HepG2 (cell line): ENCODE results near the gene JMY. TPM values are rescaled to one million over a fixed set of nuclear protein-coding genes. Genes with fewer than 3 reads are reported as not detected.
"Not testable (repeated sequence)": the region's sequence is repeated elsewhere in the genome, so short reads cannot be mapped to it uniquely, and the experiment has no call there.

Experiments used
- ATAC-seq: fragments of 200-7000 bp; cut with Tn5 transposase; 3 replicates; pipeline ENCODE4 v1.9.1; 2020; ENCODE audit warnings: mild to moderate bottlenecking, moderate library complexity
- BruUV-seq: library from RNA; stranded (reverse); fragments of 400-500 nt; replicated peaks from 2 replicates; lab custom pipeline; 2021; lab: Mats Ljungman, UMichigan
- CTCF ChIA-PET: fragments of 300-600 bp; formaldehyde crosslinking; extraction: SDS; loops from one replicate; lab custom pipeline; 2021; ENCODE audit warnings: low total read pairs, inconsistent platforms, low intra/inter-chr PET ratio; lab: Yijun Ruan, JAX
- POLR2A ChIA-PET: fragments of 350-600 bp; sonication (Branson Sonifier 250); formaldehyde crosslinking; loops from one replicate; lab custom pipeline; 2020; ENCODE audit warnings: antibody characterized with exemption, inconsistent platforms; lab: Yijun Ruan, JAX
- DNase-seq: peaks from one replicate; pipeline ENCODE4 v3.0.0-alpha.2; 2015; ENCODE audit warnings: low spot score
- FAIRE-seq: peaks from 3 replicates; lab custom pipeline; 2011; peaks lifted over from hg19 to GRCh38; lab: Jason Lieb, UNC
- H2AFZ ChIP-seq: one replicate; pipeline ENCODE4 v1.6.1; 2011; ENCODE audit warnings: low read length, inconsistent platforms
- H3K27ac ChIP-seq: fragments of 300-600 bp; 3 replicates; pipeline ENCODE4 v1.8.0; 2011; ENCODE audit warnings: mixed run types, mild to moderate bottlenecking, mixed read lengths, low read length, inconsistent platforms; ENCODE audit not compliant: insufficient read depth; ENCODE audit errors: extremely low read length
- H3K27me3 ChIP-seq, 2 experiments: fragments of 200-600 bp in 1 of 2; 2 replicates in 1 of 2; 3 replicates in 1 of 2; pipeline versions ENCODE4 v1.6.0 to v1.8.0; 2011; ENCODE audit warnings: low read length in 2 of 2, mild to moderate bottlenecking in 2 of 2, moderate library complexity in 2 of 2, inconsistent platforms in 1 of 2; ENCODE audit not compliant: insufficient read depth in 2 of 2, control insufficient read depth in 1 of 2
- H3K36me3 ChIP-seq, 2 experiments: fragments of 200-600 bp in 1 of 2; replicated peaks in 1 of 2; 2 replicates in 1 of 2; 3 replicates in 1 of 2; pipeline versions ENCODE4 v1.5.1 to v1.8.0; 2011; ENCODE audit warnings: low read length in 2 of 2, inconsistent platforms in 1 of 2; ENCODE audit not compliant: insufficient read depth in 2 of 2, control insufficient read depth in 1 of 2
- H3K4me1 ChIP-seq: 2 replicates; pipeline ENCODE4 v1.5.1; 2012; ENCODE audit warnings: low read length, inconsistent platforms; ENCODE audit not compliant: insufficient read depth
- H3K4me2 ChIP-seq: 2 replicates; pipeline ENCODE4 v1.6.0; 2011; ENCODE audit warnings: low read depth, low read length, inconsistent platforms
- H3K4me3 ChIP-seq, 3 experiments: fragments of 200-600 bp in 1 of 3; sonication (generic), shearing (Covaris generic) in 1 of 3; replicated peaks in 1 of 3; 2 replicates each; pipeline ENCODE4 v1.5.1; 2011 to 2016; ENCODE audit warnings: low read length in 3 of 3, inconsistent platforms in 2 of 3, low read depth in 2 of 3, mild to moderate bottlenecking in 2 of 3, control low read depth in 1 of 3, mixed read lengths in 1 of 3; ENCODE audit not compliant: insufficient read depth in 1 of 3
- H3K79me2 ChIP-seq: one replicate; pipeline ENCODE4 v1.6.1; 2011; ENCODE audit warnings: low read length, inconsistent platforms; ENCODE audit not compliant: insufficient read depth
- H3K9ac ChIP-seq: 2 replicates; pipeline ENCODE4 v1.6.0; 2011; ENCODE audit warnings: mild to moderate bottlenecking, low read depth, low read length, inconsistent platforms; ENCODE audit not compliant: insufficient read depth
- H3K9me3 ChIP-seq: 2 replicates; pipeline ENCODE4 v1.5.1; 2012; ENCODE audit warnings: mild to moderate bottlenecking, low read length
- H4K20me1 ChIP-seq: 2 replicates; pipeline ENCODE4 v1.6.0; 2011; ENCODE audit warnings: inconsistent platforms, mild to moderate bottlenecking, low read length, moderate library complexity; ENCODE audit not compliant: insufficient read depth
- DNMT3B ChIP-seq: conservative IDR thresholded peaks from 2 replicates; pipeline ENCODE4 v1.6.1; 2016; ENCODE audit warnings: missing biosample characterization, control low read depth
- EEA1 ChIP-seq: sonication (generic); formaldehyde crosslinking; IDR thresholded peaks from 2 replicates; pipeline ENCODE4 v1.5.1; 2020; ENCODE audit warnings: mild to moderate bottlenecking, missing genetic modification reagents, borderline replicate concordance
- MAFK ChIP-seq, 2 experiments: IDR thresholded peaks in 1 of 2; conservative IDR thresholded peaks in 1 of 2; 2 replicates each; pipeline ENCODE4 v1.6.1; 2011; ENCODE audit warnings: improper control_type of control experiment in 2 of 2, low read length in 2 of 2
- MIXL1 ChIP-seq: IDR thresholded peaks from 2 replicates; pipeline ENCODE4 v1.6.1; 2016
- NCOA2 ChIP-seq: sonication (generic); formaldehyde crosslinking; IDR thresholded peaks from 2 replicates; pipeline ENCODE4 v1.8.0; 2022; ENCODE audit warnings: inconsistent platforms
- POLR2G ChIP-seq: fragments of 200-400 bp; formaldehyde crosslinking; IDR thresholded peaks from 2 replicates; pipeline ENCODE4 v1.6.1; 2018; ENCODE audit warnings: mild to moderate bottlenecking, low read depth, low read length, moderate library complexity
- SMAD9 ChIP-seq: sonication (generic); formaldehyde crosslinking; IDR thresholded peaks from 2 replicates; pipeline ENCODE4 v1.5.1; 2020; ENCODE audit warnings: mild to moderate bottlenecking, missing genetic modification reagents
- STAG1 ChIP-seq: sonication (generic); formaldehyde crosslinking; IDR thresholded peaks from 2 replicates; pipeline ENCODE4 v1.4.0; 2020; ENCODE audit warnings: missing genetic modification reagents
- TBX2 ChIP-seq: sonication (generic); formaldehyde crosslinking; IDR thresholded peaks from 2 replicates; pipeline ENCODE4 v1.5.0; 2020; ENCODE audit warnings: missing genetic modification reagents, mild to moderate bottlenecking, borderline replicate concordance
- ZFY ChIP-seq: sonication (generic); formaldehyde crosslinking; IDR thresholded peaks from 2 replicates; pipeline ENCODE4 v1.4.0; 2020; ENCODE audit warnings: missing genetic modification reagents
- ZNF567 ChIP-seq: sonication (generic); formaldehyde crosslinking; IDR thresholded peaks from 2 replicates; pipeline ENCODE4 v1.8.1; 2023; ENCODE audit warnings: mild to moderate bottlenecking, missing genetic modification reagents, borderline replicate concordance
- WGBS: methylation state at CpG from one replicate; pipeline ENCODE4 v1.1.6; 2017; ENCODE audit warnings: low lambda C conversion rate; 5-methylcytosine and 5-hydroxymethylcytosine counted together
- in situ Hi-C: cut with HindIII; loops from 2 replicates; pipeline ENCODE4 v1.10.0; 2017; ENCODE audit warnings: low pct_unique_long_range_greater_than_20kb; ENCODE audit not compliant: extremely low pct_ligation_motif_present
- intact Hi-C: fragments of 100-400 bp; cut with micrococcal nuclease; formaldehyde crosslinking; loops from one replicate; pipeline ENCODE4 v1.10.0; 2022; ENCODE audit not compliant: unreplicated experiment
- polyA plus RNA-seq, 8 experiments: library from polyadenylated mRNA; depleted of rRNA in 3 of 8; stranded (reverse) in 7 of 8; unstranded in 1 of 8; fragments of >200 nt; fragmentation: Illumina TruSeq in 4 of 8; extraction: Trizol in 4 of 8; gene quantifications; 2 replicates each; pipeline versions ENCODE4 v1.2.1 to v1.2.3, GENCODE V29; 2011 to 2016; ENCODE audit warnings: low read depth in 4 of 8, missing spikeins in 1 of 8, mixed read lengths in 1 of 8; ENCODE audit not compliant: insufficient read depth in 1 of 8
- total RNA-seq, 5 experiments: library from RNA; depleted of rRNA; stranded (reverse); fragments of >200 nt; fragmentation: Illumina TruSeq; extraction: Trizol; gene quantifications; 2 replicates each; pipeline ENCODE4 v1.2.3, GENCODE V29; 2016; ENCODE audit warnings: low read depth in 1 of 5
- TF ChIP-seq, protein P1 (sequence below): sonication (generic); formaldehyde crosslinking; IDR thresholded peaks from 2 replicates; pipeline ENCODE4 v1.8.1; 2023; ENCODE audit warnings: missing genetic modification reagents, inconsistent platforms, borderline replicate concordance
- TF ChIP-seq, protein P2 (sequence below): IDR thresholded peaks from 2 replicates; pipeline ENCODE4 v1.6.1; 2016; ENCODE audit warnings: missing compliant biosample characterization, missing genetic modification reagents, borderline replicate concordance

The JMY gene
- total and polyA plus RNA-seq, 2 of the 13 experiments (the other 11 are each of a cell fraction or from before 2014, with no cell fraction given): 4.0 to 4.2 TPM

DNA sequence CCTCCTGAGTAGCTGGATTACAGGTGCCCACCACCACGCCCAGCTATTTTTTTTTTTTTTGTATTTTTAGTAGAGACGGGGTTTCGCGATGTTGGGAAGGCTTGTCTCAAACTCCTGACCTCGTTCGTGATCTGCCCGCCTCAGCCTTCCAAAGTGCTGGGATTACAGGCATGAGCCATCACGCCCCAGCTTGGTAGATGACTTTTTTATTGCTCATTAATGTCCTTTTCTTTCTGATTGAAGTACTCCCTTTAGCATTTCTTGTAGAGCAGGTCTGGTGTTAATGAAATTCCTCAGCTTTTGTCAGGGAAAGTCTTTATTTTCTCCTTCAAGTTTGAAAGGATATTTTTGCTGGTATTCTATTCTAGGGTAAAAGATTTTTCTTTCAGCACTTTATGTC lies 18.1 kb downstream of the JMY start:
- POLR2A ChIA-PET, H3K27me3 ChIP-seq, H3K27ac ChIP-seq, H3K4me2 ChIP-seq, H3K36me3 ChIP-seq, FAIRE-seq, H3K4me3 ChIP-seq, BruUV-seq, H2AFZ ChIP-seq, CTCF ChIA-PET, H3K9me3 ChIP-seq, ATAC-seq, DNase-seq, H3K9ac ChIP-seq: not testable (repeated sequence)
- Histone ChIP-seq H3K79me2 (peaks cover 47% of the 10 kb centered on the region), H4K20me1 (peaks cover 38% of the 10 kb centered on the region; the same call in 1 of the 2 replicates), H3K4me1 (peaks cover 26% of the 10 kb centered on the region)
- WGBS: 97% methylated on average over 8 of the region's 8 CpGs
- in situ Hi-C loops (loop anchor here (25.0 kb wide), 1 partner anchor 208 kb away; no protein-coding TSS in a partner anchor), intact Hi-C loops (loop anchor here (10.0 kb wide), 1 partner anchor 229 kb away; no protein-coding TSS in a partner anchor)

DNA sequence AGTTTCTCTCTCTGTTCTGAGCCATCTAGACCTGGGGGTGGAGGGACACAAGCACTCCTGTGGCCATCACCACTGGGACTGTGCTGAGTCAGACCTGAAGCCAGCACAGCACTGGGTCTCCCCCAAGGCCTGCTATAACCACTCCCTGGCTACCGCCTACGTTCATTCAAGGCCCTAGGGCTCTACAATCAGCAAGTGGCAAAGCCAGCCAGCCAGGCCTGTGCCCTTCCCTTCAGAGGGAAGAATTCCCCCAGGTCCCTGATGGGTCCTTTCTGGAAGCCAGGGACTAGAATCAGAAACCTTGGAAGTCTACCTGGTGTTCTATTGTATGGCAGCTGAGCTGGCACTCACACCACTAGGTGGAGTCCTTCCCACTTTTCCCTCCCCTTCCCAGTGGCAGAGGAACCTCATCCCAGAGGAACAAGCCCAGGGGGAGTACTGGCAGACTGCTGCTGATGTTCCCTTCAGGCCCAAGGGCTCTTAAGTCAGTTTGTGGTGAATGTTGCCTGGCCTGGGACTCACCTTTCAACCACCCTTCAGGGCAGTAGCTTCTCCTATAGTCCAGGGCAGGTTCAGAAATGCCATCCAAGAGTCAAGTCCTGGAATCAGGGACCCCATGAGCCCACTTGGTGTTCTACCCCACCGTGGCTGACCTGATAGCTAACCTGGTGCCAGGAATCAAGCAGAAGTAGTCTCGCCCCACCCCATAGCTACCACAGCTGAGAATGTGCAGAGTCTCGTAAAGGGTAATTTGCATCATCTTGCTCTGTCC lies 20.0 kb downstream of the JMY start:
- in situ Hi-C loops: loop anchor here (25.0 kb wide), 1 partner anchor 206 kb away; no protein-coding TSS in a partner anchor
- Histone ChIP-seq H3K27me3 (no peaks in the 10 kb centered on the region), H3K36me3 (no peaks in the 10 kb centered on the region), H3K79me2 (peaks cover 31% of the 10 kb centered on the region), H2AFZ (no peak overlapping the region), H3K4me1 (peaks cover 35% of the 10 kb centered on the region), H3K27ac (no peak overlapping the region), H3K9ac (no peak overlapping the region), H3K4me2 (no peak overlapping the region), H3K4me3 (no peak overlapping the region), H4K20me1 (peaks cover 40% of the 10 kb centered on the region; the same call in 1 of the 2 replicates), H3K9me3 (no peaks in the 10 kb centered on the region)
- peak; percentile 95 for ATAC-seq
- BruUV-seq: no TSS peak
- intact Hi-C loops: loop anchor here (5.0 to 10.0 kb wide), 3 partner anchors 71 to 231 kb away; no protein-coding TSS in a partner anchor
- 79% methylated on average over 5 of the region's 5 CpGs for WGBS
- peak; percentile 75 for FAIRE-seq
- peak; percentile 45 for DNase-seq
- ChIA-PET CTCF (interaction anchor here (1.1 kb wide), 1 partner anchor 209 kb away, joined by 4 read pairs; no protein-coding TSS in a partner anchor), POLR2A (no interaction called here)
- TF ChIP-seq MAFK (conservative IDR thresholded peaks at IDR 0.05 in 1 of 2, IDR thresholded peaks at IDR 0.05 in 1 of 2; ENCODE audit: low read length in 2 of 2) (no peak), TBX2 (CRISPR knock-in tag) (peak; percentile 14; the same call in 1 of the 2 replicates), ZFY (CRISPR knock-in tag) (no peak), DNMT3B (no peak), SMAD9 (CRISPR knock-in tag) (no peak), EEA1 (CRISPR knock-in tag) (no peak), STAG1 (CRISPR knock-in tag) (peak; percentile 68), ZNF567 (CRISPR knock-in tag) (no peak), NCOA2 (CRISPR knock-in tag) (no peak), MIXL1 (0 out of 2 replicates have a peak, but pooled peaks have one; percentile 43), POLR2G (no peak)
- TF ChIP-seq, protein P1, sequence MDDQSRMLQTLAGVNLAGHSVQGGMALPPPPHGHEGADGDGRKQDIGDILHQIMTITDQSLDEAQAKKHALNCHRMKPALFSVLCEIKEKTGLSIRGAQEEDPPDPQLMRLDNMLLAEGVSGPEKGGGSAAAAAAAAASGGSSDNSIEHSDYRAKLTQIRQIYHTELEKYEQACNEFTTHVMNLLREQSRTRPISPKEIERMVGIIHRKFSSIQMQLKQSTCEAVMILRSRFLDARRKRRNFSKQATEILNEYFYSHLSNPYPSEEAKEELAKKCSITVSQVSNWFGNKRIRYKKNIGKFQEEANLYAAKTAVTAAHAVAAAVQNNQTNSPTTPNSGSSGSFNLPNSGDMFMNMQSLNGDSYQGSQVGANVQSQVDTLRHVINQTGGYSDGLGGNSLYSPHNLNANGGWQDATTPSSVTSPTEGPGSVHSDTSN (CRISPR knock-in tag): no peak
- TF ChIP-seq, protein P2, sequence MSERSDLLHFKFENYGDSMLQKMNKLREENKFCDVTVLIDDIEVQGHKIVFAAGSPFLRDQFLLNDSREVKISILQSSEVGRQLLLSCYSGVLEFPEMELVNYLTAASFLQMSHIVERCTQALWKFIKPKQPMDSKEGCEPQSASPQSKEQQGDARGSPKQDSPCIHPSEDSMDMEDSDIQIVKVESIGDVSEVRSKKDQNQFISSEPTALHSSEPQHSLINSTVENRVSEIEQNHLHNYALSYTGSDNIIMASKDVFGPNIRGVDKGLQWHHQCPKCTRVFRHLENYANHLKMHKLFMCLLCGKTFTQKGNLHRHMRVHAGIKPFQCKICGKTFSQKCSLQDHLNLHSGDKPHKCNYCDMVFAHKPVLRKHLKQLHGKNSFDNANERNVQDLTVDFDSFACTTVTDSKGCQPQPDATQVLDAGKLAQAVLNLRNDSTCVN (CRISPR knock-in tag): no peak
